Measurements from ENCODE around the gene EXOSC10.

DNA sequence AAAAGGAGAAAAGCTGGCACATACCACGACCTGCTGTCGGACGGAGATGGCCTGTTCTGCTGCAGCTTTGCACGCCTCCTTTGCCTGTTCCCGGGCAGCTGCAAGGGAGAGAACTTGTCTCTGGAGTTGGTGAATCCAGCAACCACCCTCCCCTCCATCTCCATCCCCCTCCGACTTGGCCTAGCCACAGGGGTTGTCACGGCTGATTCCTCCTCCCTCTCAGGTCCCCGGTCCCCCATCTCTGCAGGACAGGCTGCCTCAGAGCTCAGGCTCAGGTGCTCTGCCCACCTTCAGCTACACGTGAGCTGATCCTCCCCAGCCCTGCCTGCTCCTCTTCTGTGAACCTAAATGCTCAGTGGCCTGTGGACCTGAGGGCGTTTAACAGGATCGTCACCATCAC lies 28.8 kb downstream of the EXOSC10 start:
- TF ChIP-seq, protein P1, sequence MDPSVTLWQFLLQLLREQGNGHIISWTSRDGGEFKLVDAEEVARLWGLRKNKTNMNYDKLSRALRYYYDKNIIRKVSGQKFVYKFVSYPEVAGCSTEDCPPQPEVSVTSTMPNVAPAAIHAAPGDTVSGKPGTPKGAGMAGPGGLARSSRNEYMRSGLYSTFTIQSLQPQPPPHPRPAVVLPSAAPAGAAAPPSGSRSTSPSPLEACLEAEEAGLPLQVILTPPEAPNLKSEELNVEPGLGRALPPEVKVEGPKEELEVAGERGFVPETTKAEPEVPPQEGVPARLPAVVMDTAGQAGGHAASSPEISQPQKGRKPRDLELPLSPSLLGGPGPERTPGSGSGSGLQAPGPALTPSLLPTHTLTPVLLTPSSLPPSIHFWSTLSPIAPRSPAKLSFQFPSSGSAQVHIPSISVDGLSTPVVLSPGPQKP (IDR thresholded peaks at IDR 0.05; ENCODE audit: low read depth, low read length) = no peak
- TF ChIP-seq RCOR1 (IDR thresholded peaks at IDR 0.05; ENCODE audit: low read depth, low read length) = no peak
- no peak for TF ChIP-seq JUN (IDR thresholded peaks at IDR 0.05)
- TF ChIP-seq POLR2A (IDR thresholded peaks at IDR 0.05; ENCODE audit: low read length) = no peak
- TF ChIP-seq, protein P2, sequence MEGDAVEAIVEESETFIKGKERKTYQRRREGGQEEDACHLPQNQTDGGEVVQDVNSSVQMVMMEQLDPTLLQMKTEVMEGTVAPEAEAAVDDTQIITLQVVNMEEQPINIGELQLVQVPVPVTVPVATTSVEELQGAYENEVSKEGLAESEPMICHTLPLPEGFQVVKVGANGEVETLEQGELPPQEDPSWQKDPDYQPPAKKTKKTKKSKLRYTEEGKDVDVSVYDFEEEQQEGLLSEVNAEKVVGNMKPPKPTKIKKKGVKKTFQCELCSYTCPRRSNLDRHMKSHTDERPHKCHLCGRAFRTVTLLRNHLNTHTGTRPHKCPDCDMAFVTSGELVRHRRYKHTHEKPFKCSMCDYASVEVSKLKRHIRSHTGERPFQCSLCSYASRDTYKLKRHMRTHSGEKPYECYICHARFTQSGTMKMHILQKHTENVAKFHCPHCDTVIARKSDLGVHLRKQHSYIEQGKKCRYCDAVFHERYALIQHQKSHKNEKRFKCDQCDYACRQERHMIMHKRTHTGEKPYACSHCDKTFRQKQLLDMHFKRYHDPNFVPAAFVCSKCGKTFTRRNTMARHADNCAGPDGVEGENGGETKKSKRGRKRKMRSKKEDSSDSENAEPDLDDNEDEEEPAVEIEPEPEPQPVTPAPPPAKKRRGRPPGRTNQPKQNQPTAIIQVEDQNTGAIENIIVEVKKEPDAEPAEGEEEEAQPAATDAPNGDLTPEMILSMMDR (IDR thresholded peaks at IDR 0.05) = no peak
- TF ChIP-seq, protein P3, sequence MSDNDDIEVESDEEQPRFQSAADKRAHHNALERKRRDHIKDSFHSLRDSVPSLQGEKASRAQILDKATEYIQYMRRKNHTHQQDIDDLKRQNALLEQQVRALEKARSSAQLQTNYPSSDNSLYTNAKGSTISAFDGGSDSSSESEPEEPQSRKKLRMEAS (IDR thresholded peaks at IDR 0.05) = no peak
- no peak for TF ChIP-seq MAZ (IDR thresholded peaks at IDR 0.05; ENCODE audit: borderline replicate concordance, low read depth, low read length)
- TF ChIP-seq CHD2 (IDR thresholded peaks at IDR 0.05; ENCODE audit: low read length, partially characterized antibody) = no peak
- no peak for TF ChIP-seq ESRRA (IDR thresholded peaks at IDR 0.05; ENCODE audit: borderline replicate concordance, low read length)
- no peak for TF ChIP-seq PHF8 (IDR thresholded peaks at IDR 0.05; ENCODE audit: borderline replicate concordance, low read depth)
- TF ChIP-seq RAD21 (conservative IDR thresholded peaks at IDR 0.05 in 1 of 2, IDR thresholded peaks at IDR 0.05 in 1 of 2) = no peak

All from A549 (cell line).